Measurements from ENCODE around the gene SLC10A3.

SLC10A3 gene

DNA sequence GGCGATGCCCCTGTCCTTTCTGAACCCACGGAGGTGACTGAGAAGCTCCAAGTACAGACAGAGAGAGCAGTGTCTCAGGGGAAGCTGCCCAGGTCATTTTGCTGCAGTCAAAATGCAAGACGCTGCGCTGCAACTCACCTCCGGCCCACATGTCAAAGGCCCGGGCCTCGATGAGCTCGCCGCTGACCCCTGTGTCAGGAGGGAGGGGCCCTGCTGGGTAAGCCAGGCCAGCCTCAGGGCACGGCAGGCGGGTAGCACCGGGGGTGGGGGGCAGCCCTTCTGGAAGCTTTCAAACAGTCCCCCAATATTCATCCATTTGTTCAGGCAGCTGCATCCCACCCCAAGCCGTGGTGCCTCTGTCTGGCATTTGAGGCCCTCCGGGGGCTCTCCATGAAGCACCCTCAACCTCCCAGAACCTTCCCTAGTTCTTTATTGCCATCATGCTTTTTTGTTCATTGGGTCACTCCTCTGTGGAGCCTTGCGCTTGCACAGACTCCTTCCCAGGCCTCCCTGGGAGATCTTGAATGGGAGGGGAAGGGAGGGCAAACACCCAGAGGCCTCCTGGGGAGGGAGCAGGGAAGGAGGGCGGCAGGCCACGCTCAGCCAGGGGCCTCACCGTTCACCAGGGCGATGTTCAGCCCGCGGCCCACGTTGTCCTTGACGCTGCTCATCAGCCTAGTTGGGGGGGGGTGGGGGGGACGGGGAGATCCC, 17.4 kb upstream of the SLC10A3 start:
- H3K9ac ChIP-seq = no peak overlapping the region

GRCh38 chrX:154506483-154507332, 16.3 kb upstream of the SLC10A3 start:
- Histone ChIP-seq H3K27ac (no peak overlapping the region), H3K79me2 (ENCODE audit: insufficient read depth, low read depth) (no peaks in the 10 kb centered on the region), H2AFZ (ENCODE audit: low read depth) (no peak overlapping the region), H3K4me3 (IDR thresholded peaks at IDR 0.05; ENCODE audit: insufficient read depth, low read depth, low read length) (no peak overlapping the region), H3K36me3 (ENCODE audit: insufficient read depth) (no peaks in the 10 kb centered on the region), H3K4me1 (ENCODE audit: low read depth, poor library complexity, severe bottlenecking) (no peaks in the 10 kb centered on the region), H4K20me1 (ENCODE audit: insufficient read depth) (no peaks in the 10 kb centered on the region), H3K4me2 (no peak overlapping the region), H3K27me3 (ENCODE audit: insufficient read depth, low read depth) (no peaks in the 10 kb centered on the region), H3K9ac (no peak overlapping the region)
- TF ChIP-seq, protein P1, sequence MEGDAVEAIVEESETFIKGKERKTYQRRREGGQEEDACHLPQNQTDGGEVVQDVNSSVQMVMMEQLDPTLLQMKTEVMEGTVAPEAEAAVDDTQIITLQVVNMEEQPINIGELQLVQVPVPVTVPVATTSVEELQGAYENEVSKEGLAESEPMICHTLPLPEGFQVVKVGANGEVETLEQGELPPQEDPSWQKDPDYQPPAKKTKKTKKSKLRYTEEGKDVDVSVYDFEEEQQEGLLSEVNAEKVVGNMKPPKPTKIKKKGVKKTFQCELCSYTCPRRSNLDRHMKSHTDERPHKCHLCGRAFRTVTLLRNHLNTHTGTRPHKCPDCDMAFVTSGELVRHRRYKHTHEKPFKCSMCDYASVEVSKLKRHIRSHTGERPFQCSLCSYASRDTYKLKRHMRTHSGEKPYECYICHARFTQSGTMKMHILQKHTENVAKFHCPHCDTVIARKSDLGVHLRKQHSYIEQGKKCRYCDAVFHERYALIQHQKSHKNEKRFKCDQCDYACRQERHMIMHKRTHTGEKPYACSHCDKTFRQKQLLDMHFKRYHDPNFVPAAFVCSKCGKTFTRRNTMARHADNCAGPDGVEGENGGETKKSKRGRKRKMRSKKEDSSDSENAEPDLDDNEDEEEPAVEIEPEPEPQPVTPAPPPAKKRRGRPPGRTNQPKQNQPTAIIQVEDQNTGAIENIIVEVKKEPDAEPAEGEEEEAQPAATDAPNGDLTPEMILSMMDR (conservative IDR thresholded peaks at IDR 0.05; ENCODE audit: low read depth, low read length) = no peak

More for the DNA sequence above, 17.4 kb upstream of the SLC10A3 start:
- TF ChIP-seq, protein P1 (conservative IDR thresholded peaks at IDR 0.05; ENCODE audit: low read depth, low read length) = no peak
- H3K4me2 ChIP-seq = no peak overlapping the region
- no peak overlapping the region for H3K27ac ChIP-seq
- H3K27me3 ChIP-seq (ENCODE audit: insufficient read depth, low read depth) = no peaks in the 10 kb centered on the region
- H3K36me3 ChIP-seq (ENCODE audit: insufficient read depth) = no peaks in the 10 kb centered on the region
- no peaks in the 10 kb centered on the region for H3K4me1 ChIP-seq (ENCODE audit: low read depth, poor library complexity, severe bottlenecking)
- no peak overlapping the region for H3K4me3 ChIP-seq (IDR thresholded peaks at IDR 0.05; ENCODE audit: insufficient read depth, low read depth, low read length)
- H3K79me2 ChIP-seq (ENCODE audit: insufficient read depth, low read depth) = no peaks in the 10 kb centered on the region
- no peak overlapping the region for H2AFZ ChIP-seq (ENCODE audit: low read depth)
- H4K20me1 ChIP-seq (ENCODE audit: insufficient read depth) = no peaks in the 10 kb centered on the region

DNA sequence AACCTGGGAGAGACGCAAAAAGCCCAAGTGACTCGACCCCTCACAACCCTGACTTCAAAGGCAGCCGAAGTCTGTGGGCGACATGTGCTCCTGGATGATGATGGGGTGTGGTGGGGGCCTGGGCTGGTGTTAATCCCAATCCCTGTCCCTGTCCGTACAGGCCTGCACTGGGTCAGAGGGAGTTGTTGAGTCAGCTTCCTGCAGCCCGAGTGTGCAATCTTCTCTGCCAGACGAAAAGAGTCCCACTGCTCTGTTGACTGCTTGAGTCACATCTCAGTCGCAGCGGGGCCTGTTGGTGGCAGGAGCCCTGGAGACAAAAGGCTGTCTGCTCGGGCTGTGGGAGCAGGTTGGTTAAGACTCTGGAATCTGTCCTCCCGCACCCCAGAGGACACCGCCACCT, 15.3 kb upstream of the SLC10A3 start:
- Histone ChIP-seq H3K79me2 (ENCODE audit: insufficient read depth, low read depth) (no peaks in the 10 kb centered on the region), H3K9ac (no peak overlapping the region), H3K27ac (no peak overlapping the region), H3K4me3 (IDR thresholded peaks at IDR 0.05; ENCODE audit: insufficient read depth, low read depth, low read length) (no peak overlapping the region), H2AFZ (ENCODE audit: low read depth) (no peak overlapping the region), H3K4me1 (ENCODE audit: low read depth, poor library complexity, severe bottlenecking) (no peaks in the 10 kb centered on the region), H3K36me3 (ENCODE audit: insufficient read depth) (no peaks in the 10 kb centered on the region), H3K27me3 (ENCODE audit: insufficient read depth, low read depth) (no peaks in the 10 kb centered on the region), H3K4me2 (no peak overlapping the region), H4K20me1 (ENCODE audit: insufficient read depth) (no peaks in the 10 kb centered on the region)
- TF ChIP-seq, protein P1 (conservative IDR thresholded peaks at IDR 0.05; ENCODE audit: low read depth, low read length) = no peak

DNA sequence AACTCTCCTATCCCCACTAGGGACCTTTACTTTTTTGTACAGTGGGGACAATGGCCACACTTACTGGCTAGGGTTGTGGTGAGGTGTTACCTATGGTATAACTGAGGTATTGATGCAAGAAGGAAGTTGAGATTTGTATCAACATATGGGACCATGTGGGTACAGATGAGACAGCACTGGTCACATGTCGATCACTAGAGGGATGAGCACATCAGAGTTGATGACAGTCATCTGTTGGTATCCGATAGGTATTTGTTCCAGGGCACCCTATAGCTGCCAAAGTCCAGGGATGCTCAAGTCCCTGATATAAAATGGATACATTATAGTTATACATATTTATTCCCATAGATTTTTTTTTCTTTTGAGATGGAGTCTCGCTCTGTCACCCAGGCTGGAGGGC, 12.6 kb upstream of the SLC10A3 start:
- Histone ChIP-seq H3K4me2 (no peak overlapping the region), H3K79me2 (ENCODE audit: insufficient read depth, low read depth) (no peaks in the 10 kb centered on the region), H2AFZ (ENCODE audit: low read depth) (no peak overlapping the region), H3K36me3 (ENCODE audit: insufficient read depth) (no peaks in the 10 kb centered on the region), H3K9ac (no peak overlapping the region), H3K27me3 (ENCODE audit: insufficient read depth, low read depth) (no peaks in the 10 kb centered on the region), H3K4me3 (IDR thresholded peaks at IDR 0.05; ENCODE audit: insufficient read depth, low read depth, low read length) (no peak overlapping the region), H3K27ac (no peak overlapping the region), H4K20me1 (ENCODE audit: insufficient read depth) (no peaks in the 10 kb centered on the region), H3K4me1 (ENCODE audit: low read depth, poor library complexity, severe bottlenecking) (no peaks in the 10 kb centered on the region)
- TF ChIP-seq, protein P1 (conservative IDR thresholded peaks at IDR 0.05; ENCODE audit: low read depth, low read length) = no peak
